Endothelial cell of umbilical vein (primary cell): ENCODE data around the gene HMG20A. TPM values are rescaled to one million over a fixed set of nuclear protein-coding genes. Genes with fewer than 3 reads are reported as not detected.
"Not testable (repeated sequence)": the region's sequence is repeated elsewhere in the genome, so short reads cannot be mapped to it uniquely, and the experiment has no call there.

Experiments used
- BruUV-seq: library from RNA; stranded (reverse); fragments of 400-500 nt; replicated peaks from 2 replicates; lab custom pipeline; 2021; lab: Mats Ljungman, UMichigan
- CTCF ChIA-PET: fragments of 300-600, 350-600 bp; sonication (Branson Sonifier 250); formaldehyde crosslinking; loops from one replicate; lab custom pipeline; 2021; ENCODE audit warnings: antibody characterized with exemption, inconsistent platforms; lab: Charles Lee
- POLR2A ChIA-PET: fragments of 300-600, 350-600 bp; sonication (Branson Sonifier 250); formaldehyde crosslinking; loops from one replicate; lab custom pipeline; 2021; ENCODE audit warnings: antibody characterized with exemption, inconsistent platforms; lab: Charles Lee
- DNase-seq: peaks from one replicate; pipeline ENCODE4 v3.0.0-alpha.2; 2011; ENCODE audit warnings: low read depth, low spot score
- FAIRE-seq: peaks from 2 replicates; lab custom pipeline; 2011; peaks lifted over from hg19 to GRCh38; lab: Jason Lieb, UNC
- H2AFZ ChIP-seq: 2 replicates; pipeline ENCODE4 v1.6.0; 2012; ENCODE audit warnings: low read depth, low read length, control low read depth, inconsistent platforms
- H3K27ac ChIP-seq: 2 replicates; pipeline ENCODE4 v1.5.1; 2011; ENCODE audit warnings: low read depth, mild to moderate bottlenecking, control low read depth, low read length, moderate library complexity; ENCODE audit not compliant: insufficient read depth
- H3K27me3 ChIP-seq, 2 experiments: 2 replicates each; pipeline versions ENCODE4 v1.6.0 to v1.6.1; 2011; ENCODE audit warnings: low read length in 2 of 2, mixed read lengths in 1 of 2; ENCODE audit not compliant: control insufficient read depth in 2 of 2, insufficient read depth in 2 of 2
- H3K36me3 ChIP-seq, 2 experiments: 2 replicates in 1 of 2; 3 replicates in 1 of 2; pipeline ENCODE4 v1.5.1; 2011; ENCODE audit warnings: low read length in 2 of 2, mild to moderate bottlenecking in 1 of 2, moderate library complexity in 1 of 2; ENCODE audit not compliant: control insufficient read depth in 2 of 2, insufficient read depth in 2 of 2; ENCODE audit errors: extremely low read depth in 1 of 2
- H3K4me1 ChIP-seq: 3 replicates; pipeline ENCODE4 v1.5.1; 2011; ENCODE audit warnings: mild to moderate bottlenecking, low read length; ENCODE audit not compliant: control insufficient read depth, insufficient read depth; ENCODE audit errors: extremely low read depth
- H3K4me2 ChIP-seq: 2 replicates; pipeline ENCODE4 v1.6.1; 2011; ENCODE audit warnings: low read length, control low read depth, mixed read lengths; ENCODE audit not compliant: insufficient read depth
- H3K4me3 ChIP-seq, 3 experiments: fragments of 200-600 bp in 1 of 3; sonication (generic), shearing (Covaris generic) in 1 of 3; replicated peaks in 1 of 3; 2 replicates each; pipeline ENCODE4 v1.5.1; 2011 to 2016; ENCODE audit warnings: control low read depth in 3 of 3, low read length in 3 of 3, mild to moderate bottlenecking in 2 of 3, inconsistent platforms in 1 of 3, low read depth in 1 of 3, moderate library complexity in 1 of 3; ENCODE audit not compliant: insufficient read depth in 1 of 3
- H3K79me2 ChIP-seq: 2 replicates; pipeline ENCODE4 v1.6.0; 2012; ENCODE audit warnings: low read length, inconsistent platforms; ENCODE audit not compliant: control insufficient read depth, insufficient read depth
- H3K9ac ChIP-seq: replicated peaks from 2 replicates; pipeline ENCODE3; 2011; ENCODE audit warnings: low read length, control low read depth; ENCODE audit not compliant: insufficient read depth; ENCODE audit errors: extremely low read depth
- H3K9me1 ChIP-seq: replicated peaks from 3 replicates; pipeline ENCODE4 v1.6.0; 2011; ENCODE audit warnings: mild to moderate bottlenecking, low read length; ENCODE audit not compliant: control insufficient read depth, insufficient read depth; ENCODE audit errors: extremely low read depth
- H3K9me3 ChIP-seq: replicated peaks from 2 replicates; pipeline ENCODE4 v1.5.1; 2012; ENCODE audit warnings: low read length, inconsistent platforms; ENCODE audit not compliant: control insufficient read depth, insufficient read depth
- H4K20me1 ChIP-seq: replicated peaks from 2 replicates; pipeline ENCODE3; 2011; ENCODE audit warnings: mild to moderate bottlenecking, low read length; ENCODE audit not compliant: control insufficient read depth, insufficient read depth; ENCODE audit errors: extremely low read depth
- FOS ChIP-seq: IDR thresholded peaks from 2 replicates; pipeline ENCODE4 v1.6.1; 2011; ENCODE audit warnings: mild to moderate bottlenecking, low read length, moderate library complexity, borderline replicate concordance; ENCODE audit not compliant: insufficient read depth
- dilution Hi-C: fragments of 300-500 bp; cut with MboI; formaldehyde crosslinking; loops from one replicate; pipeline ENCODE4 v1.15.0; 2019; ENCODE audit warnings: low sequenced_read_pairs; ENCODE audit not compliant: extremely low pct_ligation_motif_present
- intact Hi-C: fragments of 100-400 bp; cut with micrococcal nuclease; formaldehyde crosslinking; loops from one replicate; pipeline ENCODE4 v1.10.0; 2022
- polyA plus RNA-seq, 4 experiments: library from polyadenylated mRNA; depleted of rRNA in 3 of 4; stranded (reverse) in 3 of 4; unstranded in 1 of 4; fragments of >200 nt; gene quantifications; 2 replicates each; pipeline versions ENCODE4 v1.2.1 to v1.2.3, GENCODE V29; 2011 to 2012; ENCODE audit warnings: missing spikeins in 1 of 4
- total RNA-seq: library from RNA; stranded (reverse); gene quantifications from 2 replicates; pipeline ENCODE4 v1.2.3, GENCODE V29; 2021
- TF ChIP-seq, protein P1 (sequence below), 2 donors: IDR thresholded peaks; 1 replicate in 1 of 2; 2 replicates in 1 of 2; pipeline ENCODE4 v1.5.1; 2011; ENCODE audit warnings: low read length in 2 of 2, mild to moderate bottlenecking in 2 of 2, moderate library complexity in 2 of 2, control low read depth in 1 of 2, inconsistent platforms in 1 of 2, low read depth in 1 of 2; ENCODE audit not compliant: insufficient read depth in 1 of 2; ENCODE audit errors: extremely low read depth in 1 of 2

Gene HMG20A
- total and polyA plus RNA-seq, 2 donors (not counting 3 experiments of a cell fraction or from before 2014, with no cell fraction given): 35.8 to 44.0 TPM

GRCh38 chr15:77402740-77403379 is 17.8 kb upstream of the HMG20A start:
- dilution Hi-C loops: no loop called here
- DNase-seq: peak; percentile 45
- H2AFZ ChIP-seq: no peak overlapping the region
- H3K4me1 ChIP-seq: peaks cover 3% of the 10 kb centered on the region
- intact Hi-C loops: loop anchor here (10.0 kb wide), 1 partner anchor 48 kb away; no protein-coding TSS in a partner anchor
- no peaks in the 10 kb centered on the region for H3K27me3 ChIP-seq
- H3K79me2 ChIP-seq: peaks cover 96% of the 10 kb centered on the region
- FAIRE-seq: no peak
- ChIA-PET POLR2A (no interaction called here), CTCF (interaction anchor here (1.6 kb wide), 1 partner anchor 141 kb away, joined by 4 read pairs; no protein-coding TSS in a partner anchor)
- H4K20me1 ChIP-seq: peaks cover 20% of the 10 kb centered on the region
- no peak overlapping the region for H3K9ac ChIP-seq
- no peak overlapping the region for H3K4me3 ChIP-seq
- H3K4me2 ChIP-seq: peak overlapping the region; percentile 12
- no peaks in the 10 kb centered on the region for H3K36me3 ChIP-seq
- H3K9me1 ChIP-seq: no peaks in the 10 kb centered on the region
- TF ChIP-seq, protein P1, sequence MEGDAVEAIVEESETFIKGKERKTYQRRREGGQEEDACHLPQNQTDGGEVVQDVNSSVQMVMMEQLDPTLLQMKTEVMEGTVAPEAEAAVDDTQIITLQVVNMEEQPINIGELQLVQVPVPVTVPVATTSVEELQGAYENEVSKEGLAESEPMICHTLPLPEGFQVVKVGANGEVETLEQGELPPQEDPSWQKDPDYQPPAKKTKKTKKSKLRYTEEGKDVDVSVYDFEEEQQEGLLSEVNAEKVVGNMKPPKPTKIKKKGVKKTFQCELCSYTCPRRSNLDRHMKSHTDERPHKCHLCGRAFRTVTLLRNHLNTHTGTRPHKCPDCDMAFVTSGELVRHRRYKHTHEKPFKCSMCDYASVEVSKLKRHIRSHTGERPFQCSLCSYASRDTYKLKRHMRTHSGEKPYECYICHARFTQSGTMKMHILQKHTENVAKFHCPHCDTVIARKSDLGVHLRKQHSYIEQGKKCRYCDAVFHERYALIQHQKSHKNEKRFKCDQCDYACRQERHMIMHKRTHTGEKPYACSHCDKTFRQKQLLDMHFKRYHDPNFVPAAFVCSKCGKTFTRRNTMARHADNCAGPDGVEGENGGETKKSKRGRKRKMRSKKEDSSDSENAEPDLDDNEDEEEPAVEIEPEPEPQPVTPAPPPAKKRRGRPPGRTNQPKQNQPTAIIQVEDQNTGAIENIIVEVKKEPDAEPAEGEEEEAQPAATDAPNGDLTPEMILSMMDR (IDR thresholded peaks at IDR 0.05; ENCODE audit: extremely low read depth in 1 of 2, insufficient read depth in 1 of 2, low read depth in 1 of 2, low read length in 2 of 2): no peak
- TF ChIP-seq FOS: peak; percentile 25
- BruUV-seq: no TSS peak
- H3K9me3 ChIP-seq: peaks cover 4% of the 10 kb centered on the region
- H3K27ac ChIP-seq: no peak overlapping the region

- H3K27me3 ChIP-seq, H3K9ac ChIP-seq, H3K4me2 ChIP-seq, BruUV-seq, DNase-seq, H3K9me3 ChIP-seq, H3K27ac ChIP-seq, H2AFZ ChIP-seq, FAIRE-seq, H3K4me3 ChIP-seq, POLR2A ChIA-PET, H3K9me1 ChIP-seq, H3K36me3 ChIP-seq, dilution Hi-C loops, H3K4me1 ChIP-seq: not testable (repeated sequence)
- intact Hi-C loops: loop anchor here (10.0 kb wide), 1 partner anchor 51 kb away; no protein-coding TSS in a partner anchor
- Histone ChIP-seq H4K20me1 (peaks cover 23% of the 10 kb centered on the region), H3K79me2 (peaks cover 96% of the 10 kb centered on the region)
- CTCF ChIA-PET: interaction anchor here (1.3 kb wide), 1 partner anchor 137 kb away, joined by 3 read pairs; no protein-coding TSS in a partner anchor
Measured at GRCh38 chr15:77406173-77406759, 14.4 kb upstream of the HMG20A start.
